Hepatocyte (in vitro differentiated cells): ENCODE data around the gene NXT1.

Source experiments
- CTCF ChIP-seq: fragments of 200-600 bp; sonication (generic); IDR thresholded peaks from 2 replicates; pipeline ENCODE4 v1.5.1; 2016; ENCODE audit warnings: antibody characterized with exemption, mild to moderate bottlenecking; ENCODE audit not compliant: poor library complexity
- EZH2 ChIP-seq: fragments of 200-600 bp; sonication (generic); IDR thresholded peaks from 2 replicates; pipeline ENCODE4 v1.6.1; 2016; ENCODE audit warnings: antibody characterized with exemption, mild to moderate bottlenecking, borderline replicate concordance
- EZH2phosphoT487 ChIP-seq: fragments of 200-600 bp; sonication (generic); IDR thresholded peaks from one replicate; pipeline ENCODE4 v1.6.1; 2018; ENCODE audit warnings: antibody characterized with exemption, mild to moderate bottlenecking, low read depth, moderate library complexity; ENCODE audit not compliant: unreplicated experiment, severe bottlenecking

GRCh38 chr20:23358563-23358906 is 7.9 kb downstream of the NXT1 start:
- TF ChIP-seq EZH2 (no peak), CTCF (no peak), EZH2phosphoT487 (no peak)
